B cell (primary cell): Measurements from ENCODE around the gene ENOPH1.
A peak's percentile ranks its signal among the peaks of the same experiment; 100 is the strongest.

Source experiments
- CTCF ChIP-seq: fragments of 200-600 bp; IDR thresholded peaks from one replicate; pipeline ENCODE4 v1.8.0; 2022; ENCODE audit warnings: antibody characterized with exemption, mild to moderate bottlenecking
- EZH2 ChIP-seq: IDR thresholded peaks from 2 replicates; pipeline ENCODE4 v1.6.1; 2012; ENCODE audit warnings: borderline replicate concordance, low read depth, mild to moderate bottlenecking, moderate library complexity, low read length; ENCODE audit not compliant: insufficient read depth, poor library complexity, severe bottlenecking

- peak; percentile 87 for TF ChIP-seq CTCF
- no peak for TF ChIP-seq EZH2
These were observed 32.0 kb downstream of the ENOPH1 start for GRCh38 chr4:82462415-82462831.
